Measurements from ENCODE around the gene COTL1.
"Not testable (repeated sequence)": the region's sequence is repeated elsewhere in the genome, so short reads cannot be mapped to it uniquely, and the experiment has no call there.

COTL1 gene

DNA sequence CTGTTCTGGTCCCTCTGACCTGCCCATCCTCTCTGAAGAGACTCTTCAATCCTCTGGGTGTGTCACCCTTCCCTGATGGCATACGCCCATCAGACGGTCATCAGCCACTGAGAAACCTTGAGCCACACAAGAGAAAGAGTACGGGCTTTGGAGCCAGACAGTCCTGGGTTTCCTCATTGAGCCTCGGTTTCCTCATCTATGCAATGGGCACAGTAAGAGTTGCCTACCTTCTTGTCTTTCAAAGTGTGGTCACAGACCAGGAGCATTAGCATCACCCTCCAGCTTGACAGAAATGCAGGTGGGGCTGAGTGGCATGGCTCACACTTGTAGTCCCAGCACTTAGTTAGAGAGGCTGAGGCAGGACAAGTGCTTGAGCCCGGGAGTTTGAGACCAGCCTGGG lies 87.3 kb downstream of the COTL1 start:
- no peak for DNase-seq (ENCODE audit: low read depth in 2 of 2)

DNA sequence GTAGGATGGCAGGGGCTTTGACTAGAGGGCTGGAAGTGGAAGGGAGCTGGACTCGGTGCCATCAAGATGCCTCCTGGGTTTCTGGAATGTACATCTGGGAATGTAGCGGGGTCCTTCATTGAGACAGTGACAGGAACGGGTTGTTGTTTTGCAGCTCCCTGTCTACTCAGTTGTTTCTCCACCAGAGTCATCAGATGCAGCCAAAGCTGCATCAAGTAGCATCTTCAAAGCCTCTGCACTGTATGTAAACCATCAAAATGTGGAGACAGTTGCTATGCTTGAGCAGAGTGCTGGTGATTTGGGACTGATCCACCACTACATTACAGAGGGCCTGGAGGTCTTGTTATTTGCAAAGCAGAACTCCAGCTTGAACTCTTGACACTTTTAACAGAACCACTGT lies 88.3 kb downstream of the COTL1 start:
- DNase-seq (ENCODE audit: low read depth in 2 of 2): no peak

DNA sequence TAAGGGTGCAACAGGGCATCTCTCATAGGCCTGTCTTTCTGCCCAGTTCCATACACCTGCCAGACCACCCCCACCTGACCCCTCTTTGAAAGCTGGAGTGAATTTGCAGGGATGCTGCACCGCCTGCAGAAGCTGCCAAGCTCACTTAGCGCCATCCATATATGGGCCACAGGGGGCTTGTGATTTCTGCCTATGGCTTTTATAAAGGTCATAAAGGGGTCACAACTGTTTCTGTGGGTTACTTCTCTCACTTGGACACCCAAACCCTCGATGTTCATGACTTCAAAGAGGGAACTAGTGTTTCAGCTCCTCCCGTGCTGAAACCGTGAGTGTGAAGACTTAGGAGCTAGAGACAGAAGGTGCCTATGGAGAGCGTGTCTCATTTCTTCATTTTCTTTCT lies 89.6 kb downstream of the COTL1 start:
- DNase-seq (ENCODE audit: low read depth in 2 of 2): no peak

DNA sequence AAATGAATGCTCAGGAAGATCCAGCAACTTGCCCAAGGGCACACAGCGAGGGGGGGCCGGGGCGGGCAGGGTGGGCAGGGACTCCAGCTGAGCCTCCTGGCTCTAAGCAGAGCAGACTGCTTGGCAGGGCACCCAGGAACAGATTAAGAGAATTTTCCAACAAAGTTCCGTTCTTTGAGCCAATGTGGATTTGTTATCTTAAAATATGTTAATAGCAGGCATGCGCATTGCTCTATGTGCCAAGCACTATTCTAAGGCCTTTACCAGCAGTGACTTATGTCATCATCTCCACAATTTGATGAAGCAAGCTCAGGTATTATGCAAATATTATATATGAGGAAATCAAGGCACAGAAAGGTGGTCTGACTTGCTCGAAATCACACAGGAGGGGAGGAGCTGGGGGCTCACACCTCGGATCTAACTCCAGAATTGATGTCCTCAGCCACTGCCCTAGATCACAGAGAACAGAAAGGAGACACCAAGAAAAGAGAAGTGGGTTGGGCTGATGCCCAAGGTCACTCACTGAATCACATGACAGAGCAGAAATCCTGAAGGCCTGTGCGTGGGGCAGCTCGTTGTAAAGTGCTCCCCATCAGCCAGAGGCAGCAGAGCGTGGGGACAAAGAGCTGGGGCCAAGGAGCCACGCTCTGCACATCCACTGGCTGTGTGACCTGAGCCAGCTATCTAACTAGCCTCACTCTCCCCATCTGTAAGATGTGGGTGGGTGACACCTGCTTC lies 90.2 kb downstream of the COTL1 start:
- no peak for DNase-seq (ENCODE audit: low read depth in 2 of 2)

DNA sequence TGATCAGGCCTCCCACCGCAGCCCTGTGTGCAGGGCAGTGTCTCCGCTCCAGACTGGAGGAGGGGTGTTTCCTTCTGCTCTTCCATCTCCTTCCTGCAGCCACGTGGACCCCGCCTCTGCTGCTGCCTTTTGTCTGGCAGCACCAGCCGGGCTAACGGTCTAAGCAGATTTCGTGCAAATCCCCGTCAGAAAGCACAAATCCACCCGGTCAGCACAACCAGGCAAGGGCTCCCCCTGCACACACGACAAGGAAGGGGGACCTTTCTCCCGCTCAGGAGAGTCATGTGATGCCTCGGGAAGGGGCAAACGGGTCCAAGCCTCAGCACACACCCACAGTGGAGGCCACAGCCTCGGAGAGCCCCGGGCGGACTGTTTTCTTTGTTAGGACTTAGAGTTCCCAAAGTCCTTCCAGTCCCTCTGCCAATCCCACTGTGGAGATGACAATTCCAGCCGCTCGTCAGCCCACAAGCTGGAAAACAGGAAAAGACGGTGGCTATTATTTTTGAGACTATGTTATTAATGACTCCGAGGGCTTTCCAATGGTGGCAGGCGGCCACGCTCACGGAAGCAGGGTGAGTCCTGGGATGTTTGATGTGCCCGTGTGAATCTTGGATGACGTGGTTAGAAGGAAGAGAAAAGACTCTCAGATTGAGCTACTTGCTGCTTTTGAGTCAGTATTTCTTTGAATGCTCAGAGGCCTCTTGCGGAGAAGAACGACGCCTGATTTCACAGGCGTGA lies 90.9 kb downstream of the COTL1 start:
- DNase-seq (ENCODE audit: low read depth in 2 of 2): no peak

DNA sequence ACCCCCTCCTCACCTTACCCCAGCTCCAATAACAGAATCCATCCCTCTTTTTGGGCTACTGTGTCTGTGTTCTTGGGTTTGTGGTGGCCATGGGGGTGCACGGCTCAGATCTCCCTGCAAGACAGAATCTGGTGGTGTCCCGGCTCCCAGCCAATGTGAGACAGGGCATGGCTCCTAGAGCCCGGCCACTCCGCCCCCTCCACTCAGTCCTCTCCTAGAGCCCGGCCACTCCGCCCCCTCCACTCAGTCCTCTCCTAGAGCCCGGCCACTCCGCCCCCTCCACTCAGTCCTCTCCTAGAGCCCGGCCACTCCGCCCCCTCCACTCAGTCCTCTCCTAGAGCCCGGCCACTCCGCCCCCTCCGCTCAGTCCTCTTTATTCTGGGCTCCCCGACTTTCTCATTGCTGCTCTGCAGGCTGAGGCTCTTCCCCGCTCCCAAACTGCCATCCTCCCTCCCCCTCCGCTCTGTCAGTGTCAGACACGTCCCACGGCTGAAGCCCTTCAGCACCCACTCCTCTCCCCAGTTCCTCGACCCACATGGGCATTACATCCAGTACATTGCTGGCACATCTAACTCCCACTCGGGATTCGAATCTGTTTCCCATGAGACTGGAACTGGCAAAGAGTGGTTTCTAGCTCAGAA lies 92.8 kb downstream of the COTL1 start:
- not testable (repeated sequence) for DNase-seq (ENCODE audit: low read depth in 2 of 2)

DNA sequence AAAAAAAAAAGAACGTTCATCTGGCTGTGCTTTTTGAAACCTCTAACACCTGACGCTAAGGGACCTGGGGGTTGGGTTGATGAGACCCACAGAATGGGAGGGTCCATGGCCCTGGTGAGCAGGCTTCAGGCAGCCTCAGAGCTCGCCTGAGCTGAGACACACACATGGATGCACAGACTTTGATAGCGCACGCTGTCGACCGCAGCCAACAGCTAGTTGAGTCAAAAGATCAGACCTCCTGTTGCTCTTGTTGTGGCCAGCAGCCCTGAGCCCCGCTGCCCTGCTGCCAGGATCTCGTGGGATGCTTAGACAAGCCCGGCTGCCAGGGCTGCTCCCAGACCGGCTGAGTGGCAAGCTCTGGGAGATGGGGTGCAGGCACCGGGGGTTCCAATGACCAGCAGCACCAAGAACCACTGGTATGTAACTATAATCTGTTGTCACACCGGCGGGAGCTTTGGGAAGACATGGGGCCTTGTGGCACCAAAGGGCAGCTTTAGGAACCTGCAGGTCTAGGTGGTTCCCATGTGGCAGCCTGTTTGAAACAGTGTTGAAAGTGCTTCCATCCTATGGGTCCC lies 93.4 kb downstream of the COTL1 start:
- no peak for DNase-seq (ENCODE audit: low read depth in 2 of 2)

DNA sequence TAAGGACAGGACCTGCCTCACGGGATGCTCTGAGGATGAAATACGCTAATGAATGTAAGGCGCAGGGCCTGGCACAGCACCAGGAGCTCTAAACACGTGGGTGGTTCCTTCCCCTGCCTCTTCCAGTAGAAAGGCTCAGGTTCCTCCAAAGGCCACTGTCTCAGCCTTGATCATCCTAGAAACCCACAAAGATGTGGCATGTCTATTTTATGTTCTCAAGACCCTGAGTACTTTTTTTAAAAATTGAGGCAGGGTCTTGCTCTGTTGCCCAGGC lies 96.4 kb downstream of the COTL1 start:
- DNase-seq (ENCODE audit: low read depth in 2 of 2): no peak

DNA sequence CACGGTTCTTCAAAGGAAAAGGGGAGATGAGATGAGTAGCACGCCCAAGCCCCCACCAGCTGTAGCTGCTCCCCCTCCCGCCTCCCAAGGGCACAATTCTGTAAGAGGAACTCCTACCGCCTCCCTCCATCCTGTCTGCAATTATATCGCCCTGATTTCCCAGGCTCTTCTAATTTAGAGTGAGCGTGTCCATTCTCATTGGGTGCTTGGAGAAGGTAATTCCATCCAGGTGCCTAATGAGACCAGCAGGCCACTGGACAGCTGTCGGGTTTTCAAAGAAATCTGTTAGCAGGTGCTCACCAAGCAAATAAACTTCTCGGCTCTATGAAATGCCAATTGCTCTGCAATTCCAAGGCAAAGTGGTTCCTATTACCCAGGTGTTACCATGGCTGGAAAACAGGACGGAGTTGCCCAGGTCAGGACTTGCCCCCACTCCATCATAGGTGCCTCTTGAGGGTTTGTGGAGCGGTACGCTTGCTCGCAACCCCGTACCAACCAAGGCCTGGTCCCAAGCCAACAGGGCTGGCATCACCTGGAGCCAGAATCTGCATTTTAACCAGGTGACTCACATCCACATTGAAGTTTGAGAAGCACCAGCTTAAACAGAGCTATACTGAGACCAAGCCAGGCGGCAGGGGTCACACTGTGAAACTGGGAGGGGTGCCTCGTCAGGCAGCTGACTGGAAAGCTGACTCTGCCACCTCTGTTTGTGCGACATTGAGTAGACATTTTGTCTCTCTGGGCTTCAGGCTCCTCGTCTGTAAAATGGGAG lies 97.0 kb downstream of the COTL1 start:
- DNase-seq (ENCODE audit: low read depth in 2 of 2): no peak

GRCh38 chr16:84519855-84520254 lies 98.0 kb downstream of the COTL1 start:
- DNase-seq (ENCODE audit: low read depth in 2 of 2): no peak

- DNase-seq (ENCODE audit: low read depth in 2 of 2): no peak
These were observed 99.0 kb downstream of the COTL1 start for GRCh38 chr16:84518804-84519341.

- DNase-seq (ENCODE audit: low read depth in 2 of 2): not testable (repeated sequence)
These were observed 99.7 kb downstream of the COTL1 start for GRCh38 chr16:84518220-84518619.

DNA sequence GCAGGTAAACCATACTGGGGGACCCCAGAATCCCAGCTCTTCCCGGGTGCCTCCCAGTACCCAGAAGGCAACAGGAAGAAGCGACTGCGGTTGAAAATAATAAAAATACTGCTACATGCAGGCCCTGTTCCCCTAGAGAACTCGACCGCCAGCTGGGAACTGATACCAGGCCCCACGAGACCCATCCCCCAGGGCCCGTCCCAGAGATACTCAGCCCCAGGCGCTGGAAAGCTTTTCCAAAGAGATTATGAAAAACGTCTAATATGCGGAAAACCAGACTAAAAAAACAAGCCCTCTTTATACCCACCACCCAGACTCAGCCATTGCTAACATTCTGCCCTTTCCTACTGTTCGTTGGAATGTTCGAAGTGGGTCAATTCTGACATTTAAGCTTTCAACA lies 100.5 kb downstream of the COTL1 start:
- DNase-seq (ENCODE audit: low read depth in 2 of 2): no peak

All from stimulated activated CD4-positive, alpha-beta T cell treated with anti-CD3 and anti-CD28 coated beads, Interleukin-4, amount 100 ng/mL, for 48 hours (primary cell).